B cell (primary cell): ENCODE results near the gene SAFB.

Experiments used
- EZH2 ChIP-seq: IDR thresholded peaks from 2 replicates; pipeline ENCODE4 v1.6.1; 2012; ENCODE audit warnings: borderline replicate concordance, low read depth, mild to moderate bottlenecking, moderate library complexity, low read length; ENCODE audit not compliant: insufficient read depth, poor library complexity, severe bottlenecking
- TF ChIP-seq, protein P1 (sequence below): fragments of 200-600 bp; IDR thresholded peaks from one replicate; pipeline ENCODE4 v1.8.0; 2022; ENCODE audit warnings: antibody characterized with exemption, mild to moderate bottlenecking

DNA sequence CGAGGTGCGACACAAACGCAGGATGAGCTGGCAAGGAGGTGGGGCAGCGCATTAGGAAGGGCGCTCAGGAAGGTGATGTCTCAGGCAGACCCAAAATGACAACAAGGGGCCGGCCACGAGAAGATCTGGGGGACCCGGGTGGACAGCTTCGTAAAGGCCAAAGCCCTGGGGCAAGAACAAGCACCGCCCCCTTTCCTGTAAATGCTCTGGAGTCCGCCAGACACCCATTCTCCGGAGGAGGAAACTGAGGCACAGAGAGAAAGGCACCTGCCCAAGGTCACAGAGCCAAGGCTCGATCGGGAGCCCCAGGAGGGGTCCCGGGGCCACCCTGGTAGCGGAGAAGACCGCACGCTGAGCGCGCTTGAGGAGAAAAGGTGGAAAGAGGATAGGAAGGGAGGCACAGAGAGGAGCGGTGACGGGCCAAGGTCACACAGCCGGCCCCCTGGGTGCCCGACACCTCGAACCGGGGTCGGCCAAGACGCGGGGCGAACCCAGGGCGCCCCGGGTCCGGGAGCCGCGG, 878 bp upstream of the SAFB start:
- no peak for TF ChIP-seq EZH2
- TF ChIP-seq, protein P1, sequence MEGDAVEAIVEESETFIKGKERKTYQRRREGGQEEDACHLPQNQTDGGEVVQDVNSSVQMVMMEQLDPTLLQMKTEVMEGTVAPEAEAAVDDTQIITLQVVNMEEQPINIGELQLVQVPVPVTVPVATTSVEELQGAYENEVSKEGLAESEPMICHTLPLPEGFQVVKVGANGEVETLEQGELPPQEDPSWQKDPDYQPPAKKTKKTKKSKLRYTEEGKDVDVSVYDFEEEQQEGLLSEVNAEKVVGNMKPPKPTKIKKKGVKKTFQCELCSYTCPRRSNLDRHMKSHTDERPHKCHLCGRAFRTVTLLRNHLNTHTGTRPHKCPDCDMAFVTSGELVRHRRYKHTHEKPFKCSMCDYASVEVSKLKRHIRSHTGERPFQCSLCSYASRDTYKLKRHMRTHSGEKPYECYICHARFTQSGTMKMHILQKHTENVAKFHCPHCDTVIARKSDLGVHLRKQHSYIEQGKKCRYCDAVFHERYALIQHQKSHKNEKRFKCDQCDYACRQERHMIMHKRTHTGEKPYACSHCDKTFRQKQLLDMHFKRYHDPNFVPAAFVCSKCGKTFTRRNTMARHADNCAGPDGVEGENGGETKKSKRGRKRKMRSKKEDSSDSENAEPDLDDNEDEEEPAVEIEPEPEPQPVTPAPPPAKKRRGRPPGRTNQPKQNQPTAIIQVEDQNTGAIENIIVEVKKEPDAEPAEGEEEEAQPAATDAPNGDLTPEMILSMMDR: no peak
